ENCODE measurements around the gene CA10.

Gene CA10
- total RNA-seq: 0.04 to 1.3 reads per million in 2 experiments

- no peak for DNase-seq (ENCODE audit: low read depth)
Measured at GRCh38 chr17:52158450-52159042, at the start of gene CA10. Gene CA10, minus strand, starts transcription at chr17:52158714.

- DNase-seq (ENCODE audit: low read depth): no peak
Measured at GRCh38 chr17:52207796-52208195, 49.3 kb upstream of the CA10 start.

DNA sequence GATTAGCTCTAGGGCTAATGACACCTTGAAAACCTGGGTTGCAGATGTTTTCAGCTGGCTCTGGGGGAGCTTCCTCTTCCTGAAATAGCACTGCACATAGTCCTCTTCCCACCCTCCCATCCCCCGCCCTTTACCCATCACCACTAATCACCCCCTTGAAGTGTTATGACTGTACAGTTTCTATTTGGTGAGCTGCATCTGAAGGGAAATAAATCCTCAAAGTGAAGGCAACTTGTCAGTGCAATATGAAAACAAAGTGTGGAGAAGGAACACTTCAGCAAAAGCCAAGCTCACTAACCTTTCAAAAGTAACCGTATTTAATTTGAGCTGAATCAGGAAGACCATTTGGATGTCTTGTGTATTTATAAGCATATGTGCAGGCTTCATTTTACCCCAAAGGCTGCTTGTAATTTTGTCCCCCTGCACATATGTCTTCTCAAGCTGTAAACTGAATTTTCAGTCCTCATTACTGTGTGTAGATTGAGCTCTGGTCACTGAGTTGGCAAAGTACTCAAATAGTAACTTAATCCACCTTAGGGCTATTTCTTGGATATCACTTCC, 44.1 kb upstream of the CA10 start:
- no peak for DNase-seq (ENCODE audit: low read depth)

DNA sequence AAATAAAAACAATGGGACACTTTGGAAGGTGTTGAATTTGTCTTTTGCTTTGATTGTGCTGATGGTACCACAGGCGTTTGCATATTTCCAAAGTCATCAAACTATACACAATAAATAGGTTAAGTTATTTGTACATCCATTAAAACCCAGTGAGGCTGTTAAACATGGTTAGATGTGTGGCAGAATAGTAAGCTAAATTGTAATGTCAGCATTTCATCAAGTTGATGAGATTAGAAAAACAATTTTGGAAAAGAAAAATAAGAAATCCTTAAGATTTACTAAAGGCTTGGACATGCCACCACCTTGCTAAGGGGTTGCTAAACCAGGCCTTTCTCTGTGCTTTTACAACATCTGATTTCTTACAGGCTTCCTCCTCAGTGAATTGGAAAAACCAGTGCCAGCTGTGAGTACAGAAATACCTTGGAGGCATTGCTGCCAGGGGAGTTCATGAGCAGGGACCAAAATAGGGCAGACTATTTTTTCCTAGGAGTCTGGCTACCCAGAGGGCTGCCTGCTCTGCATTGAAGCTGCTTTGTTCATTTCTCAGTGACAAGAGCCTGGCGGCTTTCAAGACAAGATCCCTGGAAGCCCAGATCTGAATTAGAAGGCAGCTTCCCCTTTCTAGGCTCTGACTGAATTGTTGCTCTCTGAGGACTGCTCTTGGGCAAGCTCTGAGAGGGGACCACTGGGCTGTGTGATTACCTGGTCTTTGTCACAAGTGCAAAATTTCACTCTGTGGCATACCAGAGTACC, 43.4 kb upstream of the CA10 start:
- no peak for DNase-seq (ENCODE audit: low read depth)

GRCh38 chr17:52191491-52191890, 33.0 kb upstream of the CA10 start:
- no peak for DNase-seq (ENCODE audit: low read depth)

DNA sequence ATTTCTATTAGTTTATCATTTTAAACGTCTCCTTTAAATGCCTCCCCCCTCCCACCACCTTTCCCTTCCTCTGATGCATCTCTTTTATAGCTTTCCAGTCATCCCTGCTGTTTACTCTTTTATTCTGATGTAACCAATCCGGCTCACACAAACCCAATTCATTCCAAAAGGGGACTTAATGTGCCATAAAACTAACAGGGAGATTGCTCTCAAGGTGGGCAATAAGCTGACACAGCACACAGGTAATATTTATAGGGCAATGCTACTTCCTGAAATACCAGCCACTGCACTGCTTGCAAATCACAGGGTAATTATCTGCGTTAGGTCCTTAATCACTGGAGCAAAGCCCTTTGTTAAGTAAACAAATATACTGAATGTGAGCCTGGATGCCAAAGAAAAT, 23.3 kb upstream of the CA10 start:
- DNase-seq (ENCODE audit: low read depth): no peak

- DNase-seq (ENCODE audit: low read depth): no peak
Measured at GRCh38 chr17:52178012-52178411, 19.5 kb upstream of the CA10 start.

GRCh38 chr17:52170963-52171572, 12.6 kb upstream of the CA10 start:
- DNase-seq (ENCODE audit: low read depth): no peak

- DNase-seq (ENCODE audit: low read depth): no peak
Measured at GRCh38 chr17:52160136-52160567, 1.6 kb upstream of the CA10 start.

DNA sequence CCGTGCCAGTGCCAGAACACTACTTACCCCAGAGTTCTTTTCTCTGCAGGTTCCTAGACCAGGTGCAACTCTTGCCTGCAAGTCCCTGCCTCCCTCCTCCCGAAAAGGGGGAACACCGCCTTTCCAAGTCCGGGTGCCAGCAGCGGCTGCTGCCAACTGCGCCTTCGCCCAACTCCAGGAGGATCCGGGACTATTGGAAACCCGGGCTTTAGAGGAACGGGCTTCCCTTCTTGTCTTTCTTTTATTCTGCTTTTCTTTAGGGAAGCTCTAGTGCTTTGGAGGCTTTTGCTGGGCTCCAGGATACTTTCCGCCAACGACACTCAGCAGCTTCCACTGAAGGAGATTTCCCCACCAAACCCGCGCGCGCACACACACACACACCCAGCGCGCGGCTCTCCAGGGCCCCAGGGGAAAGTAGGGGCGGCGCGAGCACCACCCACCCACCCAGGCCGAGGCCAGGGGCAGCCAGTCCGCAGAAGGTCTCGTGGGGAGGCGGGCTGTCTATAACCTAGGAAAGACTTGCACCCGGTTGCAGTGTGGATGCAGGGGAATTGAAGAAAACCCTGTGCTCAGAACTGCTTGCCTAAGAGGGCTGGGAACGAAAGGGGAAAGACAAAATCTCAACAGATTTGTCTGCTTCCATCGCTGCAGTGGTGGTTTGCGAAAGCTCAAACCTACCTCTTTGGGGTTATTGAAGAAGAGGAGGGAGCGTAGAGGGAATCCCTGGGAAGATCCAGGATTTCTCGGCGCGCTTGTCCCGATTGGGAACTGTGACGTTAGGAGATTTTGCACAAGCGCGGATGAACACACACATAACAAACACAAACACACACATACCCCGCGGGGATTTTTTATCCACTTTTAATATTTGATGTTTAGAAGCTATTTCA, 977 bp upstream of the CA10 start:
- no peak for DNase-seq (ENCODE audit: low read depth)

GRCh38 chr17:52157603-52158449, 688 bp downstream of the CA10 start:
- DNase-seq (ENCODE audit: low read depth): no peak

DNA sequence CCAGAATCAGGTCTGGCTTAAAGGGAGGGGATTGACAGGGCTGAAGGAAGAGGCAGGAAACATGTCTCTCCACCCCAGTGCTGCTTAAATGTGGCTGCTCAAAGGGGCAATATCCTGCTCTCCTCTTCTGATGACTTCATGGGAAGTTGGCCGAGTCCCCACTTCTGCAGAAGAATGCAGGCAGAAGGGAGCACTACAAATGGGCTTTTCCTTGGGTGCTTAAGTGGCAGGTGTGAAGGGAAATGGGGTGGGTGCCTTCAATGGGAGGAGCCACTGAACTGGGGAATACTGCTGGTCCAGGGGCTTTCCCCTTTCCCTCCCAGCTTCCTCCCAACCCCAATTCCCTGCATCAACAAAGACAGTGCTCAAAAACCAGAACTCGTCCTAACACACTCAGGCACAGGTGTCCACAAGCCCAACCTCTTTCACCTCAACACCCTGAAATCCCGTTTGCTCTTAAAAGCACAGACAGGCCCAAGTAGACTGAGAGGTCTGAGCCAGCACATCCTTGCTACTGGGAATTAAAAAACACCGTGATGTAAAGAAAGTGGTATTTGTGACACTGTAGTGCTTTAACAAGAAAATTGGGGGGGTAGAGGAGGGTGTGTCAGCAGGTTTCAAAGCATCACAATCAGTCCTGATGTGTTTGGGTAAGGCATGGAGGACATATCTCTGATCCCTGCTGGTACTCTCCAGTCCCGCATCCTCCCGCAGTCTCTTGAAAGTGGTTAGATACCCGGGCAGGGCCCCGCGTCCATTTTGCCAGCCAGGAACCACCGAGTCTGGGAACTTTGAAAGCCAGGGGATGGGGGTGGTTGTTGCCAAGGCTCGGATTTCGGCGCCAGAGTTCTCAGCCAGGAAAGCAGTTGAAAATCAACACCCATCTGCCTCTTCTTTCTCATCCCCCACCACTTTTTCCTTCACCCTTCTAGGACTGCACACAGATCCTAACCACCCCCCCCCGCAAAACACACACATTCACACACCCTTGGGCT, 1.6 kb downstream of the CA10 start:
- DNase-seq (ENCODE audit: low read depth): no peak

DNA sequence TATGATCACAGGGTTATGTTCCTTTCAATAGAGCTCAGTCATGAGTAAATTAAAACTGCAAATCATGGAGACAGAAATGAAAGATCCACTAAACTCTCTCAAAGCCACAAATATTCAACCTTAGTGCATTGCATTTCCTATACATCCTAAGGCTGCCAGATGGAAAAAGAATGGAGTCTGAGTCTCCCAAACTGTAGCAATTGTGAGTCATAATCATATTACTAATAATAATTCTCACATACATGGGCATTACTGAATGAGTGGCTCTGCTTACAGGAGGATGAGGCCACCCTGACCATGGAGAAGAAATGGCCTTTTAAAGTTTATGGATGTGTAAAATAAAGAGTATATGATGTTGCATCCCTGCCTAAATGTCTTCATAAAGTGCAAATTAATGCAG, 3.2 kb downstream of the CA10 start:
- DNase-seq (ENCODE audit: low read depth): no peak

GRCh38 chr17:52154466-52154865, 4.0 kb downstream of the CA10 start:
- DNase-seq (ENCODE audit: low read depth): no peak

DNA sequence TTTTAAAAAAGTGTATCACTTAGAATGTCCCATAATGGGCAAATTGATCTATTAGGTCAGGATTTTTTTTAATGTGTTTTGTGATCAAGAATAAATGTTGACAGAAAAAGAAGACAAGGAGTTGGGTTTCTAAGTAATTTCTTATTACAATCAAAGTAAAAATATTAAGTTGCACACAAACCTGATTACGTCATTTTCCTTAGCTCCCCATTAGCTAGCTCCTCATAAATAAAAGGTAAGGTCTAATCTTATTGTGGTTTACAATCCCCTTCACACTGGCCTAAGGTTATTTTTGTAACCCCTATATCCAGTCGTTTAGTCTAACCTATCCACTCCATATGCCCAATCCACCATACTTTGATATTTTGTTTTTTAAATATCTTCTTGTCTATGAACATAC, 7.6 kb downstream of the CA10 start:
- DNase-seq (ENCODE audit: low read depth): no peak

DNA sequence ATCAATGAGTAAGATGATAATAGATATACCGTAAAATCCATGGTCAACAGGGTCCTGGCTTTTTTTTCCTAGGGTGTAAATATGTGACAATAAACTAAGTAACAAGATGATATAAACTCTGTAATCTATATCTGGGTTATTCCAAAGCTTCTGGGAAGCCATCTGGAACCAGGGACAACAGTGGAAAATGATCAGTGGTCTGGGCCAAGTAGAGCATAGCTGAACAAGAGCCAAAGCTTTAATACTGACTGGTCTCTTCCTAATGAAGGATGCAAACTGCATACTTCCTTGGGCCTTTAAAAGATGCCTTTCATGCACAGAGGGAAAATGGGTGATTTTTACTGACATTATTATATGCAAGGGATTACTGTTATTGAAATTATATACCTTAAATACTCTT, 8.9 kb downstream of the CA10 start:
- no peak for DNase-seq (ENCODE audit: low read depth)

GRCh38 chr17:52148969-52149351, 9.6 kb downstream of the CA10 start:
- DNase-seq (ENCODE audit: low read depth): no peak

GRCh38 chr17:52148288-52148968, 10.1 kb downstream of the CA10 start:
- no peak for DNase-seq (ENCODE audit: low read depth)

- no peak for DNase-seq (ENCODE audit: low read depth)
Measured at GRCh38 chr17:52147872-52148271, 10.6 kb downstream of the CA10 start.
